A549 (cell line): Measurements from ENCODE around the gene CAMK4.

Source experiments
- CTCF ChIP-seq: fragments of >200 bp; sonication (Bioruptor Twin); formaldehyde crosslinking; IDR thresholded peaks from 3 replicates; pipeline ENCODE4 v1.5.1; 2016
- EHMT2 ChIP-seq: fragments of 200-600 bp; sonication (generic); IDR thresholded peaks from 2 replicates; pipeline ENCODE4 v1.6.1; 2016; ENCODE audit warnings: antibody characterized with exemption, low read depth, mild to moderate bottlenecking, moderate library complexity
- EP300 ChIP-seq, 2 experiments: fragments of >200 bp; sonication (Bioruptor Twin); formaldehyde crosslinking; IDR thresholded peaks; 2 replicates in 1 of 2; 3 replicates in 1 of 2; pipeline ENCODE4 v1.6.1; 2016 to 2017
- HDAC2 ChIP-seq: fragments of 200-600 bp; sonication (generic); IDR thresholded peaks from 2 replicates; pipeline ENCODE4 v1.6.1; 2016
- MAX ChIP-seq: IDR thresholded peaks from 2 replicates; pipeline ENCODE4 v1.6.1; 2012
- PBX3 ChIP-seq: IDR thresholded peaks from 2 replicates; pipeline ENCODE4 v1.6.1; 2012
- PHF8 ChIP-seq: fragments of 200-600 bp; sonication (generic); IDR thresholded peaks from 2 replicates; pipeline ENCODE4 v1.6.1; 2016; ENCODE audit warnings: low read depth, mild to moderate bottlenecking, antibody characterized with exemption, moderate library complexity, borderline replicate concordance
- POLR2A ChIP-seq: IDR thresholded peaks from 2 replicates; pipeline ENCODE4 v1.6.1; 2012; ENCODE audit warnings: mild to moderate bottlenecking, low read length
- REST ChIP-seq: fragments of 200-600 bp; sonication (generic); IDR thresholded peaks from 2 replicates; pipeline ENCODE4 v1.6.1; 2016; ENCODE audit warnings: antibody characterized with exemption, mild to moderate bottlenecking, moderate library complexity
- ZNF302 ChIP-seq: fragments of 250-450 bp; sonication (Bioruptor Pico); IDR thresholded peaks from 2 replicates; pipeline ENCODE4 v1.9.0; 2021; ENCODE audit warnings: inconsistent platforms, mild to moderate bottlenecking, moderate library complexity

GRCh38 chr5:111422245-111422644 is 198.1 kb downstream of the CAMK4 start:
- TF ChIP-seq EP300 (IDR thresholded peaks at IDR 0.05), result no peak
- TF ChIP-seq EHMT2, result no peak
- no peak for TF ChIP-seq CTCF
- TF ChIP-seq POLR2A, result no peak
- TF ChIP-seq PHF8, result no peak
- TF ChIP-seq PBX3, result no peak
- TF ChIP-seq HDAC2, result no peak
- TF ChIP-seq REST, result no peak
- TF ChIP-seq MAX, result no peak
- TF ChIP-seq ZNF302 (CRISPR knock-in tag), result no peak
